Kidney (tissue), 14 donors: ENCODE data around the gene HPCAL1. TPM values are rescaled to one million over a fixed set of nuclear protein-coding genes. Genes with fewer than 3 reads are reported as not detected.
A peak's percentile ranks its signal among the peaks of the same experiment; 100 is the strongest.

Source experiments
- DNase-seq, 5 donors: peaks; one replicate each; pipeline ENCODE4 v3.0.0-alpha.2; 2013 to 2020
- FAIRE-seq: peaks from 2 replicates; lab custom pipeline; 2012; peaks lifted over from hg19 to GRCh38; lab: Jason Lieb, UNC
- H3K27ac ChIP-seq, 2 donors: one replicate each; pipeline ENCODE4 v1.7.0; 2013; ENCODE audit warnings: low read depth in 2 of 2, low read length in 2 of 2, inconsistent platforms in 1 of 2
- H3K27me3 ChIP-seq: one replicate; pipeline ENCODE4 v1.7.1; 2013; ENCODE audit warnings: low read length, inconsistent platforms; ENCODE audit not compliant: control insufficient read depth, insufficient read depth
- H3K36me3 ChIP-seq, 3 donors: one replicate each; pipeline versions ENCODE4 v1.7.0 to v1.7.1; 2013; ENCODE audit warnings: low read length in 3 of 3, control low read depth in 1 of 3, inconsistent platforms in 1 of 3; ENCODE audit not compliant: insufficient read depth in 3 of 3, control insufficient read depth in 2 of 3
- H3K4me1 ChIP-seq, 3 donors: one replicate each; pipeline versions ENCODE4 v1.7.0 to v1.7.1; 2013; ENCODE audit warnings: low read length in 3 of 3, inconsistent platforms in 1 of 3, low read depth in 1 of 3; ENCODE audit not compliant: control insufficient read depth in 2 of 3, insufficient read depth in 2 of 3
- H3K4me3 ChIP-seq, 3 donors: one replicate each; pipeline versions ENCODE4 v1.7.0 to v1.8.1; 2013; ENCODE audit warnings: low read length in 3 of 3, control low read depth in 1 of 3, inconsistent platforms in 1 of 3
- H3K9ac ChIP-seq, 3 donors: one replicate each; pipeline versions ENCODE4 v1.7.0 to v1.7.1; 2013; ENCODE audit warnings: low read length in 3 of 3, control low read depth in 1 of 3, inconsistent platforms in 1 of 3
- H3K9me3 ChIP-seq, 3 donors: one replicate each; pipeline versions ENCODE4 v1.7.0 to v1.7.1; 2013; ENCODE audit warnings: low read length in 3 of 3, control low read depth in 1 of 3, inconsistent platforms in 1 of 3; ENCODE audit not compliant: control insufficient read depth in 2 of 3, insufficient read depth in 1 of 3
- intact Hi-C: fragments of 100-400 bp; cut with DNase I; formaldehyde crosslinking; loops from one replicate; pipeline ENCODE4 v1.11.1; 2022
- polyA plus RNA-seq: library from polyadenylated mRNA; stranded (reverse); fragments of 350-450 nt; fragmentation: Illumina TruSeq; extraction: RNeasy Lipid Tissue Mini Kit (QIAGEN cat#74804); gene quantifications from one replicate; pipeline ENCODE4 v1.2.3, GENCODE V29; 2014; ENCODE audit warnings: low read depth, low replicate concordance; ENCODE audit not compliant: insufficient read depth
- total RNA-seq: library from RNA; stranded (reverse); fragmentation: NEBNext Ultra II Directional; extraction: Animal tissue kit (Norgen Biotek cat#: 25700); gene quantifications from one replicate; pipeline ENCODE4 v1.2.1, GENCODE V29; 2021
- TF ChIP-seq, protein P1 (sequence below): IDR thresholded peaks from 3 replicates; pipeline ENCODE4 v1.5.1; 2012; ENCODE audit warnings: mild to moderate bottlenecking, moderate library complexity, borderline replicate concordance; ENCODE audit not compliant: insufficient read depth; ENCODE audit errors: extremely low read depth
- donor health status: control.
- donor health status: control.
- donor health status: control.
- donor health status: control.
- donor health status: control.
- donor health status: DM: yes; HTN: yes; CAD: no.
- donor health status: Normal renal cell carcinoma (clear cell type).

The HPCAL1 gene
- total and polyA plus RNA-seq, 2 donors from 2014 or later: 47.3 to 121 TPM

DNA sequence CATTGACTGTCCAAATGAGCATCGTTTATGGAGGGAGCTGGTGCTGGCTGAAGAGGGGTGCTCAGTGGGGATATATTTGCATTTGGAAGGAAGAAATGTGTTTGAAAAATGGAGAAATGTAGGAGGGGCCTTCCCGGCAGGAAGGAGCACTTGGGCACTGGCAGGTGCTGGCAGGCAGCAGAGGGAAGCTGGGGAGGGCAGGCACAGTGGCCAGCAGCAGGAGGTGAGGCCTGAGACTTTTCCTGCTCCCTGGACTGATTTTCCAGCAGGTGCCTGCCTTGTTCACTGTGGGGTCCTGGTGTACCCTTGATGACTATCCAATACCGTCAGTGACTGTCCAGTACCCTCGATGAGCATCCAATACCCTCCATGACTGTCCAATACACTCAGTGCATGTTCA, 20.8 kb upstream of the HPCAL1 start:
- no peak overlapping the region for H3K4me3 ChIP-seq
- H3K9me3 ChIP-seq: no peaks in the 10 kb centered on the region
- FAIRE-seq (no peak), DNase-seq (peak in 1 of 5 donors; percentile 29)
- H3K4me1 ChIP-seq: peaks cover 0 to 24% (median 4%) of the 10 kb centered on the region in 3 donors
- H3K27ac ChIP-seq: no peak overlapping the region
- TF ChIP-seq, protein P1, sequence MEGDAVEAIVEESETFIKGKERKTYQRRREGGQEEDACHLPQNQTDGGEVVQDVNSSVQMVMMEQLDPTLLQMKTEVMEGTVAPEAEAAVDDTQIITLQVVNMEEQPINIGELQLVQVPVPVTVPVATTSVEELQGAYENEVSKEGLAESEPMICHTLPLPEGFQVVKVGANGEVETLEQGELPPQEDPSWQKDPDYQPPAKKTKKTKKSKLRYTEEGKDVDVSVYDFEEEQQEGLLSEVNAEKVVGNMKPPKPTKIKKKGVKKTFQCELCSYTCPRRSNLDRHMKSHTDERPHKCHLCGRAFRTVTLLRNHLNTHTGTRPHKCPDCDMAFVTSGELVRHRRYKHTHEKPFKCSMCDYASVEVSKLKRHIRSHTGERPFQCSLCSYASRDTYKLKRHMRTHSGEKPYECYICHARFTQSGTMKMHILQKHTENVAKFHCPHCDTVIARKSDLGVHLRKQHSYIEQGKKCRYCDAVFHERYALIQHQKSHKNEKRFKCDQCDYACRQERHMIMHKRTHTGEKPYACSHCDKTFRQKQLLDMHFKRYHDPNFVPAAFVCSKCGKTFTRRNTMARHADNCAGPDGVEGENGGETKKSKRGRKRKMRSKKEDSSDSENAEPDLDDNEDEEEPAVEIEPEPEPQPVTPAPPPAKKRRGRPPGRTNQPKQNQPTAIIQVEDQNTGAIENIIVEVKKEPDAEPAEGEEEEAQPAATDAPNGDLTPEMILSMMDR: no peak
- H3K36me3 ChIP-seq: no peaks in the 10 kb centered on the region
- no peak overlapping the region for H3K9ac ChIP-seq
- H3K27me3 ChIP-seq: no peaks in the 10 kb centered on the region
- intact Hi-C loops: no loop called here

DNA sequence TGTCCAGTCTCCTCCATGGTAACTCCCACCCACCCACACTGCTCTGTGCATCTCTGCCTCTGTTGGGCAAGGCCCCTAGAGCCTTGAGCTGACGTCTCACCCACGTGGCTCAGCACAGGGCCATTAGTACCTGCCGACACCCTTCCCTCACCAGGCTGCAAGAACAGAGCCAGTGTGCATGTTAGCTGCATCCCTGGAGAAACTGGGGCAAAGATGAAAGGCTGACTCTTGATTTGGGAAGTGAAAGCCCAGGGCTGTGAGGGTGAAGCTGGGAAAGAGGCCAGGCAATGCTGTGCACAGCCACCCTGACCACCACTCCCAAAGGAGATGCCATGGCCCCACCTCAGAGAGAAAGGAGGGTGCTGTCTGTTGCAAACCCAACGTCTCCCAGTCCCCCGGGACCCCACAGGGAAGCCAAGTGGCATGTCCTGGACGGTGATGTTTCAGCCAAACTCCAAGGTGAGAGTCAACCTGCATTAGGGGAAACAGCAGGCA, 20.0 kb upstream of the HPCAL1 start:
- Histone ChIP-seq H3K36me3 (no peaks in the 10 kb centered on the region), H3K9me3 (no peaks in the 10 kb centered on the region), H3K9ac (no peak overlapping the region), H3K4me1 (peaks cover 0 to 20% (median 4%) of the 10 kb centered on the region in 3 donors), H3K27me3 (no peaks in the 10 kb centered on the region), H3K27ac (no peak overlapping the region), H3K4me3 (no peak overlapping the region)
- TF ChIP-seq, protein P1: no peak
- intact Hi-C loops: no loop called here
- DNase-seq (peak in 1 of 5 donors; percentile 27), FAIRE-seq (no peak)

DNA sequence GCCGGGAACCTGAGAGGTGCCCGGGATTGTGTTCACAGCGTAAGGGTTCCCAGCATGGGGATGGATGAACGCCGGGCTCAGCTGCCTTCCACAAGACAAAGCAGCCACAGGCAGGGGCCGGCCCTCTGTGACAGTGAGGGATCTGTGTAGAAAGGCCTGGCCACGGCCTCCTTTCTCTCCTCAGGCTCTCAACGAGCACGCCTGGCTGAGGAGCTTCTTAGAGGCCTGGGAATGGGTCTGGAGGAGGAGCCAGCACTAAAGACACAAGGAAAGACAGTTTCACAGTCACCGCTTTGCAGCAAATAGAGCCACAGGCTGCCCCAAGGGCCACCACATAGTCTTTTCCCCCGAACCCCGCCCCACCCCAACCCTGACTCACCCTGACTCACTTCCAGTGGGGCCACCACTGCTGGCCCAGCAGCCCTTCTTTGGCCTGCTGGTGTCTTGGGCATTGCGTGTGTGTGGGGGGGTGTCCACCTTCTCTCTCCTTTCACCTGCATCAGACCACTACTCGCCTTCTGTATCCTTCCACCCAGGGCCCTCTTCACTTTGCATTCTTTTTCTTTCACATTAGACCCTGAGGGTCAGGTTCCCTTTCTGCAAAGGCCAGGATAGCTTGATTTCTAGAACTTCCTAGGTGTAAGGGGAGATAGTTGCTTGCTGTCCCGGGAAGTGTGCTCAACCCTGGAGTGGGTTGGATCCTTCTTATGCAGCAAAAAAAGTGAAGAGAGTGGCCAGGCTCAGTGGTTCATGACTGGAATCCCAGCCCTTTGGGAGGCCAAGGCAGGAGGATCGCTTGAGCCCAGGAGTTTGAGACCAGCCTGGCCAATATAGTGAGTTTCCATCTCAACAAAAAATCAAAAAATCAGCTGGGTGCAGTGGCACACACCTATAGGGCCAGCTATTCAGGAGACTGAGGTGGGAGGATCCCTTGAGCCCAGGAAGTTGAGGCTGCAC, 19.3 kb upstream of the HPCAL1 start:
- no peaks in the 10 kb centered on the region for H3K9me3 ChIP-seq
- no peak overlapping the region for H3K4me3 ChIP-seq
- H3K9ac ChIP-seq: no peak overlapping the region
- no peak overlapping the region for H3K27ac ChIP-seq
- DNase-seq (peak in 1 of 5 donors; percentile 70), FAIRE-seq (no peak)
- peaks cover 0 to 16% (median 4%) of the 10 kb centered on the region in 3 donors for H3K4me1 ChIP-seq
- intact Hi-C loops: no loop called here
- TF ChIP-seq, protein P1: no peak
- H3K27me3 ChIP-seq: no peaks in the 10 kb centered on the region
- no peaks in the 10 kb centered on the region for H3K36me3 ChIP-seq
